Measurements from ENCODE around the gene AKAP5.

AKAP5 gene

GRCh38 chr14:64488590-64489099, 23.3 kb downstream of the AKAP5 start:
- Histone ChIP-seq H2BK5ac (ENCODE audit: low read length) (no peak overlapping the region), H3K27me3 (ENCODE audit: insufficient read depth, low read length, poor library complexity) (no peaks in the 10 kb centered on the region), H3K23ac (ENCODE audit: low read length) (no peak overlapping the region), H3K4me3 (ENCODE audit: low read length) (no peak overlapping the region), H3K56ac (ENCODE audit: low read length) (no peak overlapping the region), H3K36me3 (ENCODE audit: control insufficient read depth, insufficient read depth, low read length) (no peaks in the 10 kb centered on the region), H3K4ac (ENCODE audit: low read depth, low read length) (no peak overlapping the region), H3K27ac (ENCODE audit: low read depth, low read length) (no peak overlapping the region), H4K5ac (ENCODE audit: low read length) (no peak overlapping the region), H3K18ac (ENCODE audit: low read length) (no peak overlapping the region), H2BK120ac (ENCODE audit: low read depth, low read length) (no peak overlapping the region), H3K79me2 (ENCODE audit: control insufficient read depth, insufficient read depth, low read length) (no peaks in the 10 kb centered on the region), H3K79me1 (ENCODE audit: low read length) (no peaks in the 10 kb centered on the region), H3K4me2 (ENCODE audit: low read length) (no peak overlapping the region), H2BK15ac (replicated peaks; ENCODE audit: low read depth) (no peak overlapping the region), H4K8ac (ENCODE audit: low read depth, low read length) (no peak overlapping the region), H2AK5ac (ENCODE audit: low read length) (no peak overlapping the region), H3K9ac (ENCODE audit: low read length) (no peak overlapping the region), H3K4me1 (ENCODE audit: control insufficient read depth, low read depth, low read length) (no peaks in the 10 kb centered on the region)
- 100% methylated on average over 1 of the region's 5 CpGs for WGBS (ENCODE audit: extremely low coverage, insufficient coverage, low lambda C conversion rate)
- no peak for DNase-seq

- Histone ChIP-seq H2BK5ac (ENCODE audit: low read length) (no peak overlapping the region), H3K23ac (ENCODE audit: low read length) (no peak overlapping the region), H3K56ac (ENCODE audit: low read length) (no peak overlapping the region), H3K36me3 (ENCODE audit: control insufficient read depth, insufficient read depth, low read length) (no peaks in the 10 kb centered on the region), H3K27me3 (ENCODE audit: insufficient read depth, low read length, poor library complexity) (no peaks in the 10 kb centered on the region), H4K8ac (ENCODE audit: low read depth, low read length) (no peak overlapping the region), H3K4me1 (ENCODE audit: control insufficient read depth, low read depth, low read length) (no peaks in the 10 kb centered on the region), H3K4me3 (ENCODE audit: low read length) (no peak overlapping the region), H2BK120ac (ENCODE audit: low read depth, low read length) (no peak overlapping the region), H3K27ac (ENCODE audit: low read depth, low read length) (no peak overlapping the region), H3K4me2 (ENCODE audit: low read length) (no peak overlapping the region), H3K4ac (ENCODE audit: low read depth, low read length) (no peak overlapping the region), H4K5ac (ENCODE audit: low read length) (no peak overlapping the region), H2AK5ac (ENCODE audit: low read length) (no peak overlapping the region), H3K18ac (ENCODE audit: low read length) (no peak overlapping the region), H2BK15ac (replicated peaks; ENCODE audit: low read depth) (no peak overlapping the region), H3K79me1 (ENCODE audit: low read length) (no peaks in the 10 kb centered on the region), H3K9ac (ENCODE audit: low read length) (no peak overlapping the region), H3K79me2 (ENCODE audit: control insufficient read depth, insufficient read depth, low read length) (no peaks in the 10 kb centered on the region)
- no peak for DNase-seq
- WGBS (ENCODE audit: extremely low coverage, insufficient coverage, low lambda C conversion rate): no CpG with 5 or more reads among the region's 2 CpGs
These were observed 26.3 kb downstream of the AKAP5 start for GRCh38 chr14:64491637-64492036.

DNA sequence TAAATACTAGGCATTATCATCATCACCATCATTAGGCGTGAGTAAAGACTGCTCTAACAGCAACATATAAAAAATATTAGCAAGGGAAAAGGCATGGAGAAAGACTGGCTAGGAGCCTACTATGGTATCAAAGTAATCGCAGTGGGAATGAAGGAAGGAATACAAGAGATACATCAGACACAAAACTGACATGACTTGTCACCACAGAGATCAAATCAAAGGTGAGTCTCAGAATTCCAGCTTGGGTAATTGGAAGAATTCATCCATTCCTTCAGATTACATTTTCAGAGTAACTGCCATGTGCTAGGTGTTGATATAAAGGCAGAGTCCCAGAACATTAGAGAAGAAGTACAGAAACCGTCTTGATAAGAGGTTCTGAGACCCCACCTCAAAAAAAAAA, 28.2 kb downstream of the AKAP5 start:
- Histone ChIP-seq H2BK120ac (ENCODE audit: low read depth, low read length) (no peak overlapping the region), H3K4me2 (ENCODE audit: low read length) (no peak overlapping the region), H2BK15ac (replicated peaks; ENCODE audit: low read depth) (no peak overlapping the region), H3K18ac (ENCODE audit: low read length) (no peak overlapping the region), H3K79me1 (ENCODE audit: low read length) (no peaks in the 10 kb centered on the region), H3K27me3 (ENCODE audit: insufficient read depth, low read length, poor library complexity) (no peaks in the 10 kb centered on the region), H3K79me2 (ENCODE audit: control insufficient read depth, insufficient read depth, low read length) (no peaks in the 10 kb centered on the region), H3K4ac (ENCODE audit: low read depth, low read length) (no peak overlapping the region), H4K8ac (ENCODE audit: low read depth, low read length) (no peak overlapping the region), H3K23ac (ENCODE audit: low read length) (no peak overlapping the region), H3K56ac (ENCODE audit: low read length) (no peak overlapping the region), H3K4me3 (ENCODE audit: low read length) (no peak overlapping the region), H2AK5ac (ENCODE audit: low read length) (no peak overlapping the region), H4K5ac (ENCODE audit: low read length) (no peak overlapping the region), H3K9ac (ENCODE audit: low read length) (no peak overlapping the region), H3K4me1 (ENCODE audit: control insufficient read depth, low read depth, low read length) (no peaks in the 10 kb centered on the region), H2BK5ac (ENCODE audit: low read length) (no peak overlapping the region), H3K27ac (ENCODE audit: low read depth, low read length) (no peak overlapping the region), H3K36me3 (ENCODE audit: control insufficient read depth, insufficient read depth, low read length) (no peaks in the 10 kb centered on the region)
- no peak for DNase-seq
- WGBS (ENCODE audit: extremely low coverage, insufficient coverage, low lambda C conversion rate): no CpG with 5 or more reads among the region's 3 CpGs

DNA sequence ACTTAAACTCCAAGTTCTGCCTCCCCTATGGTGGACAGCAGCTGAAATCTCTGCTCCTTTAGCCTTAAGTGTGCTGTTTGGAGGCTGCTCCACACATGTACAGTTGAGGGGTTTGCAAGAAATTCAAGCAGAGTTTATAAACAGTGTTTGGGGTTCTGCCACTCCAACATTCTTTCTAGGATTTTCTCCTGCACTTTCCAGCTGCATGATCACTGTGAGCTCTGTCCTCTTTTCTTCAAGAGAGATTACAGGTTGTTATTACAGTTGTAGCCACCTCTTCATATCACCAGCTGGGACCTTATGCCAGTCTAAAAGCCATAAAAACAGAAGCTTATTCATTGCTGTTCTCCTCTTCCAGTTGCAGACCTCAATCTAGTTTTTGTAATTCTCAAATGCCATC, 30.0 kb downstream of the AKAP5 start:
- H3K56ac ChIP-seq (ENCODE audit: low read length): no peak overlapping the region
- no peaks in the 10 kb centered on the region for H3K79me2 ChIP-seq (ENCODE audit: control insufficient read depth, insufficient read depth, low read length)
- H4K8ac ChIP-seq (ENCODE audit: low read depth, low read length): no peak overlapping the region
- H3K36me3 ChIP-seq (ENCODE audit: control insufficient read depth, insufficient read depth, low read length): no peaks in the 10 kb centered on the region
- H3K27ac ChIP-seq (ENCODE audit: low read depth, low read length): no peak overlapping the region
- H2BK120ac ChIP-seq (ENCODE audit: low read depth, low read length): no peak overlapping the region
- no peak overlapping the region for H4K5ac ChIP-seq (ENCODE audit: low read length)
- no peak overlapping the region for H3K4me2 ChIP-seq (ENCODE audit: low read length)
- H2BK15ac ChIP-seq (replicated peaks; ENCODE audit: low read depth): no peak overlapping the region
- no peak for DNase-seq
- H3K4me3 ChIP-seq (ENCODE audit: low read length): no peak overlapping the region
- no peak overlapping the region for H3K23ac ChIP-seq (ENCODE audit: low read length)
- no peak overlapping the region for H3K4ac ChIP-seq (ENCODE audit: low read depth, low read length)
- H3K18ac ChIP-seq (ENCODE audit: low read length): no peak overlapping the region
- no peaks in the 10 kb centered on the region for H3K4me1 ChIP-seq (ENCODE audit: control insufficient read depth, low read depth, low read length)
- H3K27me3 ChIP-seq (ENCODE audit: insufficient read depth, low read length, poor library complexity): no peaks in the 10 kb centered on the region
- no peak overlapping the region for H2AK5ac ChIP-seq (ENCODE audit: low read length)
- no peaks in the 10 kb centered on the region for H3K79me1 ChIP-seq (ENCODE audit: low read length)
- H2BK5ac ChIP-seq (ENCODE audit: low read length): no peak overlapping the region
- no peak overlapping the region for H3K9ac ChIP-seq (ENCODE audit: low read length)

DNA sequence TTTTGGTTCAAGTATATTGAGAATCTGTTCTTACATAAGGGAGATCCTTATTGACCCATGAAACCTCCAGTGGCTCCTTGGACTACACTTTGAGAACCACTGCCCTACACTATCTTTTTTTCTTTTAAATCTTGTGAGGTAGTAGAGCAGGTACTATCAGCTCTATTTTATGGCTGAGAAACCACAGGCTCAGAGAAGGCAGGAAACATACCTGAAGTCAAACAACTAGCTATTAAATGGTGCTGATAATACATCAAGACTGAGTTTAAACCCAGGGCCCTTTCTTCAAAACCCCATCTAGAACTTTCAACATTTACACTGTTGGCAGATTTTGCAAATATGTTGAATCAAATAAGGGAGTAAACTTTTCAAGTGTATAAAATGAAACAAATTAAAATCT, 31.5 kb downstream of the AKAP5 start:
- no peaks in the 10 kb centered on the region for H3K79me1 ChIP-seq (ENCODE audit: low read length)
- H4K5ac ChIP-seq (ENCODE audit: low read length): no peak overlapping the region
- H3K27me3 ChIP-seq (ENCODE audit: insufficient read depth, low read length, poor library complexity): no peaks in the 10 kb centered on the region
- H2BK5ac ChIP-seq (ENCODE audit: low read length): no peak overlapping the region
- peaks cover 4% of the 10 kb centered on the region for H3K4me1 ChIP-seq (ENCODE audit: control insufficient read depth, low read depth, low read length)
- no peak overlapping the region for H3K56ac ChIP-seq (ENCODE audit: low read length)
- no peak overlapping the region for H2BK15ac ChIP-seq (replicated peaks; ENCODE audit: low read depth)
- no peaks in the 10 kb centered on the region for H3K36me3 ChIP-seq (ENCODE audit: control insufficient read depth, insufficient read depth, low read length)
- no peaks in the 10 kb centered on the region for H3K79me2 ChIP-seq (ENCODE audit: control insufficient read depth, insufficient read depth, low read length)
- H2BK120ac ChIP-seq (ENCODE audit: low read depth, low read length): no peak overlapping the region
- no peak overlapping the region for H3K4ac ChIP-seq (ENCODE audit: low read depth, low read length)
- H3K4me2 ChIP-seq (ENCODE audit: low read length): no peak overlapping the region
- H2AK5ac ChIP-seq (ENCODE audit: low read length): no peak overlapping the region
- DNase-seq: no peak
- H4K8ac ChIP-seq (ENCODE audit: low read depth, low read length): no peak overlapping the region
- no peak overlapping the region for H3K4me3 ChIP-seq (ENCODE audit: low read length)
- no peak overlapping the region for H3K9ac ChIP-seq (ENCODE audit: low read length)
- no peak overlapping the region for H3K23ac ChIP-seq (ENCODE audit: low read length)
- H3K18ac ChIP-seq (ENCODE audit: low read length): no peak overlapping the region
- H3K27ac ChIP-seq (ENCODE audit: low read depth, low read length): no peak overlapping the region

GRCh38 chr14:64500088-64500487, 34.8 kb downstream of the AKAP5 start:
- Histone ChIP-seq H3K4me3 (ENCODE audit: low read length) (no peak overlapping the region), H3K23ac (ENCODE audit: low read length) (no peak overlapping the region)

More at GRCh38 chr14:64500088-64500487, 34.8 kb downstream of the AKAP5 start:
- Histone ChIP-seq H2BK5ac (ENCODE audit: low read length) (no peak overlapping the region), H3K27ac (ENCODE audit: low read depth, low read length) (no peak overlapping the region), H2BK120ac (ENCODE audit: low read depth, low read length) (no peak overlapping the region), H3K79me1 (ENCODE audit: low read length) (peaks cover 8% of the 10 kb centered on the region), H3K27me3 (ENCODE audit: insufficient read depth, low read length, poor library complexity) (no peaks in the 10 kb centered on the region), H3K36me3 (ENCODE audit: control insufficient read depth, insufficient read depth, low read length) (no peaks in the 10 kb centered on the region), H3K18ac (ENCODE audit: low read length) (no peak overlapping the region), H4K8ac (ENCODE audit: low read depth, low read length) (no peak overlapping the region), H3K56ac (ENCODE audit: low read length) (no peak overlapping the region), H2AK5ac (ENCODE audit: low read length) (no peak overlapping the region), H3K79me2 (ENCODE audit: control insufficient read depth, insufficient read depth, low read length) (no peaks in the 10 kb centered on the region), H4K5ac (ENCODE audit: low read length) (no peak overlapping the region), H2BK15ac (replicated peaks; ENCODE audit: low read depth) (no peak overlapping the region), H3K4ac (ENCODE audit: low read depth, low read length) (no peak overlapping the region), H3K9ac (ENCODE audit: low read length) (no peak overlapping the region), H3K4me1 (ENCODE audit: control insufficient read depth, low read depth, low read length) (peaks cover 9% of the 10 kb centered on the region), H3K4me2 (ENCODE audit: low read length) (no peak overlapping the region)
- no CpG with 5 or more reads among the region's 1 CpG for WGBS (ENCODE audit: extremely low coverage, insufficient coverage, low lambda C conversion rate)
- no peak for DNase-seq

Data from mesendoderm (in vitro differentiated cells).